Endothelial cell (in vitro differentiated cells): ENCODE measurements around the gene MED16. TPM values are rescaled to one million over a fixed set of nuclear protein-coding genes. Genes with fewer than 3 reads are reported as not detected.
A peak's percentile ranks its signal among the peaks of the same experiment; 100 is the strongest.
"Not testable (repeated sequence)": the region's sequence is repeated elsewhere in the genome, so short reads cannot be mapped to it uniquely, and the experiment has no call there.

ENCODE experiments used
- DNase-seq: peaks from one replicate; pipeline ENCODE4 v3.0.0; 2021; ENCODE audit warnings: low spot score
- H3K27ac Mint-ChIP-seq: one replicate; pipeline ENCODE4 v1.8.0; 2021; ENCODE audit warnings: mixed read lengths, inconsistent platforms; ENCODE audit not compliant: unreplicated experiment
- H3K27me3 Mint-ChIP-seq: one replicate; pipeline ENCODE4 v1.8.0; 2021; ENCODE audit warnings: mild to moderate bottlenecking, moderate library complexity, mixed read lengths, inconsistent platforms; ENCODE audit not compliant: unreplicated experiment
- H3K36me3 Mint-ChIP-seq: one replicate; pipeline ENCODE4 v1.8.0; 2021; ENCODE audit warnings: mild to moderate bottlenecking, low read depth, mixed read lengths, inconsistent platforms; ENCODE audit not compliant: unreplicated experiment
- H3K4me1 Mint-ChIP-seq: one replicate; pipeline ENCODE4 v1.8.0; 2021; ENCODE audit warnings: mild to moderate bottlenecking, mixed read lengths, inconsistent platforms; ENCODE audit not compliant: unreplicated experiment
- H3K4me3 Mint-ChIP-seq: one replicate; pipeline ENCODE4 v1.8.0; 2021; ENCODE audit warnings: mild to moderate bottlenecking, mixed read lengths, inconsistent platforms; ENCODE audit not compliant: unreplicated experiment
- H3K9me3 Mint-ChIP-seq: one replicate; pipeline ENCODE4 v1.8.0; 2021; ENCODE audit warnings: mixed read lengths, inconsistent platforms; ENCODE audit not compliant: unreplicated experiment
- CTCF ChIP-seq: fragments of 200-600 bp; sonication (generic); IDR thresholded peaks from one replicate; pipeline ENCODE4 v1.5.0; 2021; ENCODE audit warnings: antibody characterized with exemption; ENCODE audit not compliant: unreplicated experiment
- total RNA-seq: library from RNA; stranded (reverse); fragmentation: NEBNext Ultra II Directional; extraction: Animal tissue kit (Norgen Biotek cat#: 25700); gene quantifications from one replicate; pipeline ENCODE4 v1.2.1, GENCODE V29; 2021; ENCODE audit not compliant: unreplicated experiment

Gene MED16
- total RNA-seq, 1 donor from 2014 or later: 66.5 TPM

GRCh38 chr19:843180-843835 is 49.7 kb downstream of the MED16 start:
- Mint-ChIP-seq H3K4me3 (no peak overlapping the region), H3K27ac (no peak overlapping the region), H3K36me3 (peaks cover 4% of the 10 kb centered on the region), H3K4me1 (peaks cover 2% of the 10 kb centered on the region), H3K27me3 (peaks cover 7% of the 10 kb centered on the region), H3K9me3 (no peaks in the 10 kb centered on the region)
- peak; percentile 37 for DNase-seq
- no peak for TF ChIP-seq CTCF

GRCh38 chr19:842802-843179 is 50.2 kb downstream of the MED16 start:
- H3K9me3 Mint-ChIP-seq, H3K4me3 Mint-ChIP-seq, DNase-seq, H3K27me3 Mint-ChIP-seq, H3K36me3 Mint-ChIP-seq, H3K4me1 Mint-ChIP-seq, H3K27ac Mint-ChIP-seq: not testable (repeated sequence)

- no peak for TF ChIP-seq CTCF
- no peak for DNase-seq
- Mint-ChIP-seq H3K36me3 (peaks cover 4% of the 10 kb centered on the region), H3K4me1 (peaks cover 2% of the 10 kb centered on the region), H3K27ac (no peak within 1 kb of the TSS), H3K4me3 (peak within 1 kb of the TSS; percentile 44), H3K27me3 (peaks cover 9% of the 10 kb centered on the region), H3K9me3 (no peaks in the 10 kb centered on the region)
These were observed 52.3 kb downstream of the MED16 start, which contains the start of gene PRTN3 for GRCh38 chr19:840519-841206. PRTN3 (plus strand) TSS chr19:840999; CDS start chr19:841009, 10 bp downstream.

GRCh38 chr19:835210-835810 is 57.7 kb downstream of the MED16 start:
- no peaks in the 10 kb centered on the region for H3K9me3 Mint-ChIP-seq
- H3K27ac Mint-ChIP-seq: no peak overlapping the region
- DNase-seq: no peak
- H3K36me3 Mint-ChIP-seq: no peaks in the 10 kb centered on the region
- H3K4me1 Mint-ChIP-seq: no peaks in the 10 kb centered on the region
- H3K4me3 Mint-ChIP-seq: no peak overlapping the region
- H3K27me3 Mint-ChIP-seq: peaks cover 6% of the 10 kb centered on the region
- no peak for TF ChIP-seq CTCF

- Mint-ChIP-seq H3K27ac (no peak overlapping the region), H3K36me3 (no peaks in the 10 kb centered on the region), H3K4me1 (no peaks in the 10 kb centered on the region), H3K9me3 (no peaks in the 10 kb centered on the region), H3K4me3 (no peak overlapping the region), H3K27me3 (peaks cover 6% of the 10 kb centered on the region)
- DNase-seq: no peak
- TF ChIP-seq CTCF: no peak
These were observed 58.8 kb downstream of the MED16 start for GRCh38 chr19:834216-834615.
